T-helper 1 cell treated with Interleukin-12 subunit alpha and Interleukin-12 subunit beta and Interleukin-4 antibody, amounts not matched to agents 30 ng/mL and 1 ng/mL, for 36 hours (primary cell): ENCODE results near the gene NHERF2. TPM values are rescaled to one million over a fixed set of nuclear protein-coding genes. Genes with fewer than 3 reads are reported as not detected.
"Not testable (repeated sequence)": the region's sequence is repeated elsewhere in the genome, so short reads cannot be mapped to it uniquely, and the experiment has no call there.

ENCODE experiments used
- intact Hi-C: fragments of 100-400 bp; cut with micrococcal nuclease; formaldehyde crosslinking; loops from one replicate; pipeline ENCODE4 v1.15.1; 2024
- total RNA-seq: library from RNA; stranded (reverse); gene quantifications from 2 replicates; pipeline ENCODE4 v1.2.3, GENCODE V29; 2022

NHERF2 gene
- total RNA-seq, 1 donor from 2014 or later = 2.4 TPM

GRCh38 chr16:2024032-2024420 lies 2.7 kb upstream of the NHERF2 start:
- intact Hi-C loops = loop anchor here (5.0 to 10.0 kb wide), 2 partner anchors 228 to 401 kb away; partner anchors contain the start of genes CCNF and ECI1

GRCh38 chr16:2025251-2025650 lies 1.5 kb upstream of the NHERF2 start:
- intact Hi-C loops = loop anchor here (10.0 kb wide), 1 partner anchor 400 kb away; the partner anchor contains the start of gene CCNF

GRCh38 chr16:2025878-2026460 lies 733 bp upstream of the NHERF2 start:
- intact Hi-C loops = loop anchor here (10.0 kb wide), 1 partner anchor 399 kb away; the partner anchor contains the start of gene CCNF

GRCh38 chr16:2027024-2028010 lies 615 bp downstream of the NHERF2 start:
- intact Hi-C loops = loop anchor here (10.0 kb wide), 1 partner anchor 397 kb away; the partner anchor contains the start of gene CCNF

- intact Hi-C loops = loop anchor here (10.0 kb wide), 1 partner anchor 397 kb away; the partner anchor contains the start of gene CCNF
These were observed 1.4 kb downstream of the NHERF2 start for GRCh38 chr16:2028146-2028545.

GRCh38 chr16:2028620-2029220 lies 2.0 kb downstream of the NHERF2 start:
- intact Hi-C loops = loop anchor here (10.0 kb wide), 1 partner anchor 396 kb away; the partner anchor contains the start of gene CCNF

- intact Hi-C loops = loop anchor here (10.0 kb wide), 1 partner anchor 395 kb away; the partner anchor contains the start of gene CCNF
These were observed 2.6 kb downstream of the NHERF2 start for GRCh38 chr16:2029350-2029749.

- intact Hi-C loops = no loop called here
These were observed 3.3 kb downstream of the NHERF2 start for GRCh38 chr16:2030036-2030435.

GRCh38 chr16:2031081-2031577 lies 4.4 kb downstream of the NHERF2 start:
- intact Hi-C loops = no loop called here

GRCh38 chr16:2032285-2033056 lies 5.8 kb downstream of the NHERF2 start:
- intact Hi-C loops = no loop called here

GRCh38 chr16:2033057-2033908 lies 6.6 kb downstream of the NHERF2 start:
- intact Hi-C loops = no loop called here

- intact Hi-C loops = not testable (repeated sequence)
These were observed 7.4 kb downstream of the NHERF2 start for GRCh38 chr16:2033909-2034695.

GRCh38 chr16:2034696-2035430 lies 8.2 kb downstream of the NHERF2 start:
- intact Hi-C loops = no loop called here

GRCh38 chr16:2035431-2036199 lies 8.9 kb downstream of the NHERF2 start:
- intact Hi-C loops = no loop called here

GRCh38 chr16:2036200-2036966 lies 9.7 kb downstream of the NHERF2 start:
- intact Hi-C loops = no loop called here

GRCh38 chr16:2037115-2037514 lies 10.4 kb downstream of the NHERF2 start:
- intact Hi-C loops = no loop called here
